ENCODE data around the gene ALG9. TPM values are rescaled to one million over a fixed set of nuclear protein-coding genes. Genes with fewer than 3 reads are reported as not detected.

Gene ALG9
- total and polyA plus RNA-seq, 10 of the 15 experiments (the other 5 are each of a cell fraction or from before 2014, with no cell fraction given) = 10.8 to 41.6 (median 25.5) TPM

DNA sequence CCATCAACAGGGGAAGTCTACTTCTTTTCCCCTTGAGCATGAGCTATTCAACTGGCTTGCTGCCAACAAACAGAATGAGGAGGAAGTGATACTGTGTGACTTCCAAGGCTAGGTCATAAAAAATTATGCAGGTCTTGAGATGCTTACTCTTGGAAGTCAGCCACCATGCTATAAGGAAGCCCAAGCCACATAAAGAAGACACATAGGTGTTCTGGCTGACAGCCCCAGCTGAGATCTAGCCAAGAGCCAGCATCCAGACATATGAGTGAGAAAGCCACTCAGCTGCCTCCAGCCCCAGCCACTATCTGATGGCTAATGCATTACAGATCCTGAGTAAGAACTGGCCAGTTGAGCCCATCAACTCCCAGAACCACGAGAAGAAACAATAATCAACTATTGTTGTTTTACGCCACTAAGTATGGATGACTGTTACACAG lies 74.2 kb downstream of the ALG9 start (continued):
- TF ChIP-seq, protein P1, sequence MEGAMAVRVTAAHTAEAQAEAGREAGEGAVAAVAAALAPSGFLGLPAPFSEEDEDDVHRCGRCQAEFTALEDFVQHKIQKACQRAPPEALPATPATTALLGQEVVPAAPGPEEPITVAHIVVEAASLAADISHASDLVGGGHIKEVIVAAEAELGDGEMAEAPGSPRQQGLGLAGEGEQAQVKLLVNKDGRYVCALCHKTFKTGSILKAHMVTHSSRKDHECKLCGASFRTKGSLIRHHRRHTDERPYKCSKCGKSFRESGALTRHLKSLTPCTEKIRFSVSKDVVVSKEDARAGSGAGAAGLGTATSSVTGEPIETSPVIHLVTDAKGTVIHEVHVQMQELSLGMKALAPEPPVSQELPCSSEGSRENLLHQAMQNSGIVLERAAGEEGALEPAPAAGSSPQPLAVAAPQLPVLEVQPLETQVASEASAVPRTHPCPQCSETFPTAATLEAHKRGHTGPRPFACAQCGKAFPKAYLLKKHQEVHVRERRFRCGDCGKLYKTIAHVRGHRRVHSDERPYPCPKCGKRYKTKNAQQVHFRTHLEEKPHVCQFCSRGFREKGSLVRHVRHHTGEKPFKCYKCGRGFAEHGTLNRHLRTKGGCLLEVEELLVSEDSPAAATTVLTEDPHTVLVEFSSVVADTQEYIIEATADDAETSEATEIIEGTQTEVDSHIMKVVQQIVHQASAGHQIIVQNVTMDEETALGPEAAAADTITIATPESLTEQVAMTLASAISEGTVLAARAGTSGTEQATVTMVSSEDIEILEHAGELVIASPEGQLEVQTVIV (IDR thresholded peaks at IDR 0.05; ENCODE audit: borderline replicate concordance, partially characterized antibody) = no peak
- TF ChIP-seq MEF2B (IDR thresholded peaks at IDR 0.05; ENCODE audit: partially characterized antibody, poor library complexity, severe bottlenecking) (no peak), FOXM1 (IDR thresholded peaks at IDR 0.05; ENCODE audit: low read depth, low read length) (no peak), ZNF207 (IDR thresholded peaks at IDR 0.05; ENCODE audit: borderline replicate concordance) (no peak), IKZF1 (conservative IDR thresholded peaks at IDR 0.05) (peak; percentile 28; the same call in 1 of the 2 replicates), BRCA1 (IDR thresholded peaks at IDR 0.05; ENCODE audit: low read depth, low read length) (no peak), NR2C2 (IDR thresholded peaks at IDR 0.05; ENCODE audit: borderline replicate concordance, control insufficient read depth, insufficient read length, low read depth) (no peak), SMAD5 (IDR thresholded peaks at IDR 0.05; ENCODE audit: low read depth) (no peak), ATF7 (IDR thresholded peaks at IDR 0.05; ENCODE audit: low read depth) (peak; percentile 40; the same call in 1 of the 2 replicates), EGR1 (IDR thresholded peaks at IDR 0.05; ENCODE audit: borderline replicate concordance in 1 of 2, low read depth in 2 of 2, low read length in 2 of 2) (no peak)
- TF ChIP-seq, protein P2, sequence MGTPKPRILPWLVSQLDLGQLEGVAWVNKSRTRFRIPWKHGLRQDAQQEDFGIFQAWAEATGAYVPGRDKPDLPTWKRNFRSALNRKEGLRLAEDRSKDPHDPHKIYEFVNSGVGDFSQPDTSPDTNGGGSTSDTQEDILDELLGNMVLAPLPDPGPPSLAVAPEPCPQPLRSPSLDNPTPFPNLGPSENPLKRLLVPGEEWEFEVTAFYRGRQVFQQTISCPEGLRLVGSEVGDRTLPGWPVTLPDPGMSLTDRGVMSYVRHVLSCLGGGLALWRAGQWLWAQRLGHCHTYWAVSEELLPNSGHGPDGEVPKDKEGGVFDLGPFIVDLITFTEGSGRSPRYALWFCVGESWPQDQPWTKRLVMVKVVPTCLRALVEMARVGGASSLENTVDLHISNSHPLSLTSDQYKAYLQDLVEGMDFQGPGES (IDR thresholded peaks at IDR 0.05) = no peak
- TF ChIP-seq, protein P3, sequence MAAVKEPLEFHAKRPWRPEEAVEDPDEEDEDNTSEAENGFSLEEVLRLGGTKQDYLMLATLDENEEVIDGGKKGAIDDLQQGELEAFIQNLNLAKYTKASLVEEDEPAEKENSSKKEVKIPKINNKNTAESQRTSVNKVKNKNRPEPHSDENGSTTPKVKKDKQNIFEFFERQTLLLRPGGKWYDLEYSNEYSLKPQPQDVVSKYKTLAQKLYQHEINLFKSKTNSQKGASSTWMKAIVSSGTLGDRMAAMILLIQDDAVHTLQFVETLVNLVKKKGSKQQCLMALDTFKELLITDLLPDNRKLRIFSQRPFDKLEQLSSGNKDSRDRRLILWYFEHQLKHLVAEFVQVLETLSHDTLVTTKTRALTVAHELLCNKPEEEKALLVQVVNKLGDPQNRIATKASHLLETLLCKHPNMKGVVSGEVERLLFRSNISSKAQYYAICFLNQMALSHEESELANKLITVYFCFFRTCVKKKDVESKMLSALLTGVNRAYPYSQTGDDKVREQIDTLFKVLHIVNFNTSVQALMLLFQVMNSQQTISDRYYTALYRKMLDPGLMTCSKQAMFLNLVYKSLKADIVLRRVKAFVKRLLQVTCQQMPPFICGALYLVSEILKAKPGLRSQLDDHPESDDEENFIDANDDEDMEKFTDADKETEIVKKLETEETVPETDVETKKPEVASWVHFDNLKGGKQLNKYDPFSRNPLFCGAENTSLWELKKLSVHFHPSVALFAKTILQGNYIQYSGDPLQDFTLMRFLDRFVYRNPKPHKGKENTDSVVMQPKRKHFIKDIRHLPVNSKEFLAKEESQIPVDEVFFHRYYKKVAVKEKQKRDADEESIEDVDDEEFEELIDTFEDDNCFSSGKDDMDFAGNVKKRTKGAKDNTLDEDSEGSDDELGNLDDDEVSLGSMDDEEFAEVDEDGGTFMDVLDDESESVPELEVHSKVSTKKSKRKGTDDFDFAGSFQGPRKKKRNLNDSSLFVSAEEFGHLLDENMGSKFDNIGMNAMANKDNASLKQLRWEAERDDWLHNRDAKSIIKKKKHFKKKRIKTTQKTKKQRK (IDR thresholded peaks at IDR 0.05; ENCODE audit: low read depth, low read length) = no peak
- TF ChIP-seq, protein P4, sequence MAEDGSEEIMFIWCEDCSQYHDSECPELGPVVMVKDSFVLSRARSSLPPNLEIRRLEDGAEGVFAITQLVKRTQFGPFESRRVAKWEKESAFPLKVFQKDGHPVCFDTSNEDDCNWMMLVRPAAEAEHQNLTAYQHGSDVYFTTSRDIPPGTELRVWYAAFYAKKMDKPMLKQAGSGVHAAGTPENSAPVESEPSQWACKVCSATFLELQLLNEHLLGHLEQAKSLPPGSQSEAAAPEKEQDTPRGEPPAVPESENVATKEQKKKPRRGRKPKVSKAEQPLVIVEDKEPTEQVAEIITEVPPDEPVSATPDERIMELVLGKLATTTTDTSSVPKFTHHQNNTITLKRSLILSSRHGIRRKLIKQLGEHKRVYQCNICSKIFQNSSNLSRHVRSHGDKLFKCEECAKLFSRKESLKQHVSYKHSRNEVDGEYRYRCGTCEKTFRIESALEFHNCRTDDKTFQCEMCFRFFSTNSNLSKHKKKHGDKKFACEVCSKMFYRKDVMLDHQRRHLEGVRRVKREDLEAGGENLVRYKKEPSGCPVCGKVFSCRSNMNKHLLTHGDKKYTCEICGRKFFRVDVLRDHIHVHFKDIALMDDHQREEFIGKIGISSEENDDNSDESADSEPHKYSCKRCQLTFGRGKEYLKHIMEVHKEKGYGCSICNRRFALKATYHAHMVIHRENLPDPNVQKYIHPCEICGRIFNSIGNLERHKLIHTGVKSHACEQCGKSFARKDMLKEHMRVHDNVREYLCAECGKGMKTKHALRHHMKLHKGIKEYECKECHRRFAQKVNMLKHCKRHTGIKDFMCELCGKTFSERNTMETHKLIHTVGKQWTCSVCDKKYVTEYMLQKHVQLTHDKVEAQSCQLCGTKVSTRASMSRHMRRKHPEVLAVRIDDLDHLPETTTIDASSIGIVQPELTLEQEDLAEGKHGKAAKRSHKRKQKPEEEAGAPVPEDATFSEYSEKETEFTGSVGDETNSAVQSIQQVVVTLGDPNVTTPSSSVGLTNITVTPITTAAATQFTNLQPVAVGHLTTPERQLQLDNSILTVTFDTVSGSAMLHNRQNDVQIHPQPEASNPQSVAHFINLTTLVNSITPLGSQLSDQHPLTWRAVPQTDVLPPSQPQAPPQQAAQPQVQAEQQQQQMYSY (CRISPR knock-in tag; IDR thresholded peaks at IDR 0.05) = no peak
- TF ChIP-seq, protein P5, sequence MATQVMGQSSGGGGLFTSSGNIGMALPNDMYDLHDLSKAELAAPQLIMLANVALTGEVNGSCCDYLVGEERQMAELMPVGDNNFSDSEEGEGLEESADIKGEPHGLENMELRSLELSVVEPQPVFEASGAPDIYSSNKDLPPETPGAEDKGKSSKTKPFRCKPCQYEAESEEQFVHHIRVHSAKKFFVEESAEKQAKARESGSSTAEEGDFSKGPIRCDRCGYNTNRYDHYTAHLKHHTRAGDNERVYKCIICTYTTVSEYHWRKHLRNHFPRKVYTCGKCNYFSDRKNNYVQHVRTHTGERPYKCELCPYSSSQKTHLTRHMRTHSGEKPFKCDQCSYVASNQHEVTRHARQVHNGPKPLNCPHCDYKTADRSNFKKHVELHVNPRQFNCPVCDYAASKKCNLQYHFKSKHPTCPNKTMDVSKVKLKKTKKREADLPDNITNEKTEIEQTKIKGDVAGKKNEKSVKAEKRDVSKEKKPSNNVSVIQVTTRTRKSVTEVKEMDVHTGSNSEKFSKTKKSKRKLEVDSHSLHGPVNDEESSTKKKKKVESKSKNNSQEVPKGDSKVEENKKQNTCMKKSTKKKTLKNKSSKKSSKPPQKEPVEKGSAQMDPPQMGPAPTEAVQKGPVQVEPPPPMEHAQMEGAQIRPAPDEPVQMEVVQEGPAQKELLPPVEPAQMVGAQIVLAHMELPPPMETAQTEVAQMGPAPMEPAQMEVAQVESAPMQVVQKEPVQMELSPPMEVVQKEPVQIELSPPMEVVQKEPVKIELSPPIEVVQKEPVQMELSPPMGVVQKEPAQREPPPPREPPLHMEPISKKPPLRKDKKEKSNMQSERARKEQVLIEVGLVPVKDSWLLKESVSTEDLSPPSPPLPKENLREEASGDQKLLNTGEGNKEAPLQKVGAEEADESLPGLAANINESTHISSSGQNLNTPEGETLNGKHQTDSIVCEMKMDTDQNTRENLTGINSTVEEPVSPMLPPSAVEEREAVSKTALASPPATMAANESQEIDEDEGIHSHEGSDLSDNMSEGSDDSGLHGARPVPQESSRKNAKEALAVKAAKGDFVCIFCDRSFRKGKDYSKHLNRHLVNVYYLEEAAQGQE (IDR thresholded peaks at IDR 0.05; ENCODE audit: low read depth, low read length) = no peak

Data from GM12878 (cell line).